HCT116 (cell line): ENCODE results near the gene HAAO.

Source experiments
- RAD21 ChIP-seq: IDR thresholded peaks from 2 replicates; pipeline ENCODE4 v1.6.1; 2012; ENCODE audit warnings: low read depth, mild to moderate bottlenecking
- YY1 ChIP-seq: IDR thresholded peaks from 2 replicates; pipeline ENCODE4 v1.6.1; 2011; ENCODE audit warnings: low read length, low read depth, moderate library complexity, mild to moderate bottlenecking; ENCODE audit not compliant: insufficient replicate concordance; ENCODE audit errors: extremely low read depth
- TF ChIP-seq, protein P1 (sequence below), 3 experiments: fragments of 200-600 bp in 1 of 3; sonication (generic) in 1 of 3; IDR thresholded peaks in 2 of 3; conservative IDR thresholded peaks in 1 of 3; 2 replicates each; pipeline ENCODE4 v1.5.1; 2012 to 2017; ENCODE audit warnings: low read depth in 2 of 3, low read length in 2 of 3, antibody characterized with exemption in 1 of 3, borderline replicate concordance in 1 of 3, control low read depth in 1 of 3, mild to moderate bottlenecking in 1 of 3, mixed read lengths in 1 of 3, mixed run types in 1 of 3, moderate library complexity in 1 of 3; ENCODE audit not compliant: insufficient read depth in 1 of 3

- TF ChIP-seq, protein P1, sequence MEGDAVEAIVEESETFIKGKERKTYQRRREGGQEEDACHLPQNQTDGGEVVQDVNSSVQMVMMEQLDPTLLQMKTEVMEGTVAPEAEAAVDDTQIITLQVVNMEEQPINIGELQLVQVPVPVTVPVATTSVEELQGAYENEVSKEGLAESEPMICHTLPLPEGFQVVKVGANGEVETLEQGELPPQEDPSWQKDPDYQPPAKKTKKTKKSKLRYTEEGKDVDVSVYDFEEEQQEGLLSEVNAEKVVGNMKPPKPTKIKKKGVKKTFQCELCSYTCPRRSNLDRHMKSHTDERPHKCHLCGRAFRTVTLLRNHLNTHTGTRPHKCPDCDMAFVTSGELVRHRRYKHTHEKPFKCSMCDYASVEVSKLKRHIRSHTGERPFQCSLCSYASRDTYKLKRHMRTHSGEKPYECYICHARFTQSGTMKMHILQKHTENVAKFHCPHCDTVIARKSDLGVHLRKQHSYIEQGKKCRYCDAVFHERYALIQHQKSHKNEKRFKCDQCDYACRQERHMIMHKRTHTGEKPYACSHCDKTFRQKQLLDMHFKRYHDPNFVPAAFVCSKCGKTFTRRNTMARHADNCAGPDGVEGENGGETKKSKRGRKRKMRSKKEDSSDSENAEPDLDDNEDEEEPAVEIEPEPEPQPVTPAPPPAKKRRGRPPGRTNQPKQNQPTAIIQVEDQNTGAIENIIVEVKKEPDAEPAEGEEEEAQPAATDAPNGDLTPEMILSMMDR (IDR thresholded peaks at IDR 0.05 in 2 of 3, conservative IDR thresholded peaks at IDR 0.05 in 1 of 3; ENCODE audit: borderline replicate concordance in 1 of 3, insufficient read depth in 1 of 3, low read depth in 2 of 3, low read length in 2 of 3) = peak; percentile 63 to 98 (median 73)
- TF ChIP-seq RAD21 = peak; percentile 76
- no peak for TF ChIP-seq YY1
Measured at GRCh38 chr2:42770288-42771131, 21.9 kb downstream of the HAAO start.
